OCI-LY7 (cell line): ENCODE results near the gene MYOF.

Source experiments
- EZH2phosphoT487 ChIP-seq: fragments of 200-600 bp; sonication (generic); IDR thresholded peaks from 2 replicates; pipeline ENCODE4 v1.6.1; 2018; ENCODE audit warnings: low read depth, borderline replicate concordance, mild to moderate bottlenecking, mixed run types, antibody characterized with exemption, low read length, moderate library complexity, mixed read lengths
- TF ChIP-seq, protein P1 (sequence below): fragments of 200-600 bp; sonication (generic); conservative IDR thresholded peaks from 2 replicates; pipeline ENCODE4 v1.5.1; 2014; ENCODE audit warnings: mild to moderate bottlenecking, antibody characterized with exemption, low read length, moderate library complexity, mixed read lengths

DNA sequence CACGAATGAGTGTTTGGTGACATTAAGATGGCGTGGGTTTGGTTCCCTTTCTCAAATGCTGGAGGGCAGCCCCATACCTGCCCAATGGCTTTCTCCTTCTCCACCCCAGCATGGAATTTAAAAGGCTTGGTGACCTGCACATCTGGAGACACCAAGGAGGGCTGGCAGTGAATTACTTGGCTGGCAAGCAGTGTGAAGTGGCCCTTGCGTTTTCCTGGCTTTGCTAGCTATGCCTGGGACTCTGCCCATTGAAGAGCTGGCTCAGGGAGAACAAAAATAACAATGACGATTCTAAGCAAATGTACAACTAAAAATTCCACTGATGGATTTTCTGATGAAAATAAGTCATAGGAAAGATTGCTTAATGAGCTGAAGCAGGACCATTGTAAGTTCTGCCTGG lies 204.8 kb downstream of the MYOF start:
- TF ChIP-seq, protein P1, sequence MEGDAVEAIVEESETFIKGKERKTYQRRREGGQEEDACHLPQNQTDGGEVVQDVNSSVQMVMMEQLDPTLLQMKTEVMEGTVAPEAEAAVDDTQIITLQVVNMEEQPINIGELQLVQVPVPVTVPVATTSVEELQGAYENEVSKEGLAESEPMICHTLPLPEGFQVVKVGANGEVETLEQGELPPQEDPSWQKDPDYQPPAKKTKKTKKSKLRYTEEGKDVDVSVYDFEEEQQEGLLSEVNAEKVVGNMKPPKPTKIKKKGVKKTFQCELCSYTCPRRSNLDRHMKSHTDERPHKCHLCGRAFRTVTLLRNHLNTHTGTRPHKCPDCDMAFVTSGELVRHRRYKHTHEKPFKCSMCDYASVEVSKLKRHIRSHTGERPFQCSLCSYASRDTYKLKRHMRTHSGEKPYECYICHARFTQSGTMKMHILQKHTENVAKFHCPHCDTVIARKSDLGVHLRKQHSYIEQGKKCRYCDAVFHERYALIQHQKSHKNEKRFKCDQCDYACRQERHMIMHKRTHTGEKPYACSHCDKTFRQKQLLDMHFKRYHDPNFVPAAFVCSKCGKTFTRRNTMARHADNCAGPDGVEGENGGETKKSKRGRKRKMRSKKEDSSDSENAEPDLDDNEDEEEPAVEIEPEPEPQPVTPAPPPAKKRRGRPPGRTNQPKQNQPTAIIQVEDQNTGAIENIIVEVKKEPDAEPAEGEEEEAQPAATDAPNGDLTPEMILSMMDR, result no peak
- no peak for TF ChIP-seq EZH2phosphoT487
